Liver (tissue), 3 donors: ENCODE measurements around the gene CUX1.

Source experiments
- CTCF ChIP-seq: fragments of 150-350 bp; IDR thresholded peaks from 2 replicates; pipeline ENCODE4 v1.5.1; 2017; ENCODE audit warnings: improper control_type of control experiment, low read depth, low read length; ENCODE audit not compliant: missing input control
- FOXA1 ChIP-seq: IDR thresholded peaks from 2 replicates; pipeline ENCODE4 v1.6.1; 2016; ENCODE audit warnings: antibody characterized with exemption
- HNF4G ChIP-seq: IDR thresholded peaks from 2 replicates; pipeline ENCODE4 v1.6.1; 2016; ENCODE audit warnings: antibody characterized with exemption
- SP1 ChIP-seq: IDR thresholded peaks from 2 replicates; pipeline ENCODE4 v1.6.1; 2018; ENCODE audit warnings: antibody characterized with exemption, mild to moderate bottlenecking
- ZBTB33 ChIP-seq: IDR thresholded peaks from 2 replicates; pipeline ENCODE4 v1.6.1; 2016; ENCODE audit warnings: antibody characterized with exemption
- TF ChIP-seq, protein P1 (sequence below): IDR thresholded peaks from 2 replicates; pipeline ENCODE4 v1.6.1; 2016; ENCODE audit warnings: antibody characterized with exemption
- donor health status: healthy.
- donor health status: healthy.

DNA sequence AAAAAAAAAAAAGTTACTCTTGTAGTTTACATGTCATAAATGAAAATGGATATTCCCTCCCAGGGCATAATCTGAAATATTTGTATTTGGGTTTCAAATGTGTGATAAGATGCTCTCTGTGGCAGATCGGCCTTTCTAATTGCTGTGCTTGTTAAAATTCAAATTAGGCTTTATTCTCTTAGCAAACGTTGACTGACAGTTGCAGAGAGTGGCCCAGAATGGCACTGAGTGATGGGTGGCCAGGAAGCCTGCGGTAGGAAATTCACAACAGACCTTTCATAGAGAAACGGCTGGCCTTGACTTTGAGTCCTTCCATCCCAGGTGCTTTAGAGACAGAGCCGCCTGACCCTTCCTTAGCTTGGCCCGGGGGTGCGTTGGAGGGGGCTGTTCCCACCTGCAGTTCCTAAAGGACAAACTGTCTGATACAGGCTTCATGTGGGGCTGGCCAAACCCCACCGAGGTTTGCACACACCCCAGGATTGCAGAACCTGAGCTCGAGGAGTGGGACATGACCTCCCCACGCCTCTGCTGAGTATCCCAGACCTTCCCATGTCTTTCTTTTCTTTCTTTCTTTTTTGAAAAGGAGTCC, 152.7 kb downstream of the CUX1 start:
- no peak for TF ChIP-seq CTCF
- no peak for TF ChIP-seq SP1
- no peak for TF ChIP-seq ZBTB33
- no peak for TF ChIP-seq HNF4G
- TF ChIP-seq, protein P1, sequence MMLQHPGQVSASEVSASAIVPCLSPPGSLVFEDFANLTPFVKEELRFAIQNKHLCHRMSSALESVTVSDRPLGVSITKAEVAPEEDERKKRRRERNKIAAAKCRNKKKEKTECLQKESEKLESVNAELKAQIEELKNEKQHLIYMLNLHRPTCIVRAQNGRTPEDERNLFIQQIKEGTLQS, result no peak
- no peak for TF ChIP-seq FOXA1
